Natural killer cell (primary cell): Measurements from ENCODE around the gene PLAAT4. TPM values are rescaled to one million over a fixed set of nuclear protein-coding genes. Genes with fewer than 3 reads are reported as not detected.
A peak's percentile ranks its signal among the peaks of the same experiment; 100 is the strongest.
"Not testable (repeated sequence)": the region's sequence is repeated elsewhere in the genome, so short reads cannot be mapped to it uniquely, and the experiment has no call there.

ENCODE experiments used
- ATAC-seq, 3 donors: fragments of 150-1000 bp in 2 of 3; fragments of 200-7000 bp in 1 of 3; cut with Tn5 transposase; 1 replicate in 1 of 3; 2 replicates in 2 of 3; pipeline ENCODE4 v1.10.0; 2021; ENCODE audit warnings: mild to moderate bottlenecking in 2 of 3, moderate library complexity in 2 of 3
- DNase-seq, 2 donors: peaks; one replicate each; pipeline versions ENCODE4 v3.0.0 to v3.0.0-alpha.2; 2013 to 2021; ENCODE audit warnings: mixed read lengths in 1 of 2
- H3K27ac ChIP-seq: one replicate; pipeline ENCODE4 v1.5.1; 2013; ENCODE audit warnings: mild to moderate bottlenecking, low read length
- H3K27me3 ChIP-seq: one replicate; pipeline ENCODE4 v1.6.1; 2013; ENCODE audit warnings: low read length; ENCODE audit not compliant: control insufficient read depth, insufficient read depth
- H3K36me3 ChIP-seq: one replicate; pipeline ENCODE4 v1.6.1; 2013; ENCODE audit warnings: low read length; ENCODE audit not compliant: control insufficient read depth, insufficient read depth
- H3K4me1 ChIP-seq: one replicate; pipeline ENCODE4 v1.6.1; 2013; ENCODE audit warnings: low read length; ENCODE audit not compliant: control insufficient read depth, insufficient read depth
- H3K4me3 ChIP-seq: one replicate; pipeline ENCODE4 v1.5.1; 2013; ENCODE audit warnings: low read length
- H3K9me3 ChIP-seq: one replicate; pipeline ENCODE4 v1.6.1; 2013; ENCODE audit warnings: low read length; ENCODE audit not compliant: control insufficient read depth, insufficient read depth
- H3K27ac Mint-ChIP-seq, 2 donors: one replicate each; pipeline ENCODE4 v1.8.0; 2022; ENCODE audit warnings: mild to moderate bottlenecking in 2 of 2, mixed read lengths in 2 of 2, moderate library complexity in 1 of 2
- H3K27me3 Mint-ChIP-seq, 2 donors: one replicate each; pipeline ENCODE4 v1.8.0; 2022; ENCODE audit warnings: low read depth in 2 of 2, mixed read lengths in 2 of 2
- H3K36me3 Mint-ChIP-seq: one replicate; pipeline ENCODE4 v1.8.0; 2022; ENCODE audit warnings: mixed read lengths
- H3K4me1 Mint-ChIP-seq, 2 donors: one replicate each; pipeline ENCODE4 v1.8.0; 2022; ENCODE audit warnings: mixed read lengths in 2 of 2
- H3K4me3 Mint-ChIP-seq: one replicate; pipeline ENCODE4 v1.8.0; 2022; ENCODE audit warnings: mild to moderate bottlenecking, moderate library complexity, mixed read lengths
- H3K9me3 Mint-ChIP-seq, 2 donors: one replicate each; pipeline ENCODE4 v1.8.0; 2022; ENCODE audit warnings: mixed read lengths in 2 of 2
- CTCF ChIP-seq: fragments of 200-600 bp; IDR thresholded peaks from one replicate; pipeline ENCODE4 v1.8.0; 2022; ENCODE audit warnings: antibody characterized with exemption
- WGBS: methylation state at CpG from one replicate; pipeline ENCODE4 v1.1.7; 2013; ENCODE audit warnings: missing lambda C conversion rate; ENCODE audit not compliant: insufficient coverage; 5-methylcytosine and 5-hydroxymethylcytosine counted together
- intact Hi-C: fragments of 100-400 bp; cut with micrococcal nuclease; formaldehyde crosslinking; loops from one replicate; pipeline ENCODE4 v1.14.2; 2022
- total RNA-seq, 4 donors: library from RNA; stranded (reverse); fragments of 120-200 nt in 1 of 4; gene quantifications; one replicate each; pipeline versions ENCODE4 v1.2.3 to v1.2.4, GENCODE V29; 2013 to 2022

PLAAT4 gene
- total RNA-seq, 3 donors from 2014 or later (not counting 1 experiment from before 2014, with no cell fraction given), result 204 to 215 (median 210) TPM

GRCh38 chr11:63530021-63530420 is 6.6 kb upstream of the PLAAT4 start:
- Mint-ChIP-seq H3K27ac (peak overlapping the region; percentile 12), H3K27me3 (no peaks in the 10 kb centered on the region), H3K4me3 (no peak overlapping the region), H3K36me3 (no peaks in the 10 kb centered on the region), H3K9me3 (no peaks in the 10 kb centered on the region), H3K4me1 (peaks cover 52 to 53% of the 10 kb centered on the region in 2 donors)
- TF ChIP-seq CTCF, result no peak
- Histone ChIP-seq H3K36me3 (no peaks in the 10 kb centered on the region), H3K27me3 (no peaks in the 10 kb centered on the region), H3K4me3 (no peak overlapping the region), H3K9me3 (no peaks in the 10 kb centered on the region), H3K4me1 (peaks cover 35% of the 10 kb centered on the region), H3K27ac (no peak overlapping the region)
- 96% methylated on average over 2 of the region's 2 CpGs for WGBS
- DNase-seq (no peak), ATAC-seq (no peak)
- intact Hi-C loops, result no loop called here

- DNase-seq, result peak; percentile 56 to 89
- Mint-ChIP-seq H3K4me1 (peaks cover 64 to 65% of the 10 kb centered on the region in 2 donors), H3K4me3 (peak overlapping the region; percentile 70), H3K27ac (peak overlapping the region; percentile 93 to 97)
- not testable (repeated sequence) for H3K27me3 ChIP-seq, H3K9me3 ChIP-seq, H3K36me3 ChIP-seq, H3K36me3 Mint-ChIP-seq, H3K4me3 ChIP-seq, H3K9me3 Mint-ChIP-seq, H3K27me3 Mint-ChIP-seq
- intact Hi-C loops, result loop anchor here (1.0 kb wide), 3 partner anchors 22 to 52 kb away; no protein-coding TSS in a partner anchor
- WGBS, result no CpG with 5 or more reads among the region's 6 CpGs
- ATAC-seq, result peak; percentile 87 to 95 (median 94)
- Histone ChIP-seq H3K27ac (peak overlapping the region; percentile 68), H3K4me1 (peaks cover 47% of the 10 kb centered on the region)
These were observed 5.4 kb upstream of the PLAAT4 start for GRCh38 chr11:63531074-63531792.

- peaks cover 53% of the 10 kb centered on the region for H3K4me1 ChIP-seq
- no peaks in the 10 kb centered on the region for H3K27me3 ChIP-seq
- H3K4me3 Mint-ChIP-seq, result peak overlapping the region; percentile 70
- H3K9me3 ChIP-seq, result no peaks in the 10 kb centered on the region
- no peak for TF ChIP-seq CTCF
- H3K4me3 ChIP-seq, result no peak overlapping the region
- H3K36me3 Mint-ChIP-seq, result no peaks in the 10 kb centered on the region
- H3K4me1 Mint-ChIP-seq, result peaks cover 71 to 73% of the 10 kb centered on the region in 2 donors
- WGBS, result 83% methylated on average over 2 of the region's 2 CpGs
- peak overlapping the region; percentile 93 to 97 for H3K27ac Mint-ChIP-seq
- DNase-seq (no peak), ATAC-seq (no peak)
- H3K27ac ChIP-seq, result peak overlapping the region; percentile 68
- no peaks in the 10 kb centered on the region for H3K36me3 ChIP-seq
- H3K9me3 Mint-ChIP-seq, result no peaks in the 10 kb centered on the region
- no peaks in the 10 kb centered on the region for H3K27me3 Mint-ChIP-seq
- intact Hi-C loops, result no loop called here
These were observed 4.5 kb upstream of the PLAAT4 start for GRCh38 chr11:63532117-63532516.

- TF ChIP-seq CTCF, result no peak
- Histone ChIP-seq H3K27ac (peak overlapping the region; percentile 18), H3K36me3 (no peaks in the 10 kb centered on the region), H3K4me1 (peaks cover 62% of the 10 kb centered on the region), H3K4me3 (no peak overlapping the region), H3K9me3 (no peaks in the 10 kb centered on the region), H3K27me3 (no peaks in the 10 kb centered on the region)
- 84% methylated on average over 4 of the region's 4 CpGs for WGBS
- Mint-ChIP-seq H3K9me3 (no peaks in the 10 kb centered on the region), H3K4me3 (peak overlapping the region; percentile 55), H3K27me3 (no peaks in the 10 kb centered on the region), H3K27ac (peak overlapping the region; percentile 93 to 97), H3K36me3 (no peaks in the 10 kb centered on the region), H3K4me1 (peaks cover 79 to 81% of the 10 kb centered on the region in 2 donors)
- ATAC-seq (no peak), DNase-seq (no peak)
- intact Hi-C loops, result no loop called here
These were observed 3.7 kb upstream of the PLAAT4 start for GRCh38 chr11:63532799-63533475.
